ENCODE data around the gene ROBO1.
A peak's percentile ranks its signal among the peaks of the same experiment; 100 is the strongest.

ROBO1 gene

GRCh38 chr3:78659386-78659987, 1108.3 kb downstream of the ROBO1 start:
- no peak for DNase-seq

DNA sequence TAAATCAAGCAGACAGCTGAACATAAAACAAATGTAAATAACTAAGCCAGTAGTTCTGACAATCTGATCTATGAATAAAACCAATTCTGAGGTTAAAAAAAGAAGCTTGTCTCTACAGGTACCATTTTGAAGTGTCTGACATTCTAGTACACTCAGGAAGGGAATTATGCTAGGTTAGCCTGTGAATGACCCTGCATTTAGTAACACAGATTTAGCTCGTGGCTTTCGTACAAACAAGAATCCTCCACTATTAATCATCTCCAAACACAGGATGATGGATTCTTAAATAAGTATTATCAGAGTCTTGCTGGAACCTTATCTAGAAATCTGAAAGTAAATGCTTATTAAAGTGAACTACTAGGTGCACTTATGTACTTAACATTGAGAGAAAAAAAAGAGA, 1120.1 kb downstream of the ROBO1 start:
- DNase-seq, result peak; percentile 42

GRCh38 chr3:78645628-78646310, 1122.0 kb downstream of the ROBO1 start:
- peak; percentile 41 for DNase-seq

- DNase-seq, result no peak
Observed at GRCh38 chr3:78644847-78645246, 1123.0 kb downstream of the ROBO1 start.

- DNase-seq, result no peak
Observed at GRCh38 chr3:78642226-78643035, 1125.4 kb downstream of the ROBO1 start.

GRCh38 chr3:78641703-78642102, 1126.1 kb downstream of the ROBO1 start:
- no peak for DNase-seq

GRCh38 chr3:78634316-78634715, 1133.5 kb downstream of the ROBO1 start:
- no peak for DNase-seq

DNA sequence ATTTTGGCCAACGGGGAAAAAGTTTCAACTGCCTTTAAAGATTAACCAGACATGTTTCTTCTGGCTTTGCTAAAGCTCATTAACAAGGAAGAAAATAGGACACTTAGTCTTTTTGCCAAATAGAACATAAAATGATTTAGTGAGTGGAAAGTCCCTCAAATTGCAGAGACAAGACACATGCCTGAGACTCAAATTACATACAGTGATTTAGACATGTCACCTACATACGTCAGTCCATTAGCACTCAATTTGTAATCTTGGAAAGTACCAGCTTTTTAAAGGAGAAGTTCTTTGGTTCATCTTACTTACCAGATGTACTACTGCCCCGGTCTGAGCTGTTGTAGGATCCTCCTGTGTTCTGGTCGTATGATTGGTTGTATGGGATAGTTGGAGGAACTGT, 1134.2 kb downstream of the ROBO1 start:
- DNase-seq, result no peak

- no peak for DNase-seq
Observed at GRCh38 chr3:78632925-78633553, 1134.8 kb downstream of the ROBO1 start.

- no peak for DNase-seq
Observed at GRCh38 chr3:78629544-78629943, 1138.3 kb downstream of the ROBO1 start.

- no peak for DNase-seq
Observed at GRCh38 chr3:78621061-78621716, 1146.6 kb downstream of the ROBO1 start.

DNA sequence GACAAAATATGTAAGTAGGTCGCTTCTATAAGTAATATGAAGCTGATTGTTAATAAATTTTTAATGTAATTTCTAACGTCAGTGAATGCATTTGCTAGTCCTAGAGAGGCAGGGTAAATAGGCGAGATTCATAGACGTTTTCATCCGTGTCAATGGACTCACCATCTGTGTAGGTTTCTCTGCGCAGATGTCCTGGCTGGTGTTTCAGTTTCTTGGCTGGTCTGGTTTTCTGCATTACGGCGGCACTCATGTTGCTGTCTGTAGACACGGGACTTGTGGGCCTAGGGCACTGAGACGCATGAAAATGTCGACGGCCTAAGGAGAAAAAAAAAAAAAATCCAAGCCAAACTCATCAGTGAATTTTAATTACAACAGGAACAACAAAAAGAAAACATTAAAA, 1153.3 kb downstream of the ROBO1 start:
- DNase-seq, result no peak

- peak; percentile 21 for DNase-seq
Observed at GRCh38 chr3:78613421-78613879, 1154.3 kb downstream of the ROBO1 start.

DNA sequence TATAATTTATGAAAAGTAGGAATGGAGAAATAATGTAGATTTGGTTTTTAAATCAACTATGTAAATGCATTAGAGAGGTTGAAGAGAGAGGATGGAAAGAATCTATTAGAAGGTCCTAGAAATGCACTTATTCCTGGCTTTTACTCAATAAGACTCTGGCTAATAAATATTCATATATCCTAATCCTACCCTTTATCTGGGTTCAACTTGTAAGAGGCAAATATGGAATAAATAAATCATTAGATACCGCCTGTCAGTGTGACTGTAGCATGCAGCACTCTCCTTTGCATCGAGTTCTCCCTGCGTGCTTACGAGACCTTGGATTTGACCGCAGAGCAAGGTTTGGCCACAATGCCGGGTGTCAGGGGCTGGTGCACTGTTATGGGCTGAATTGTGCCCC, 1156.5 kb downstream of the ROBO1 start:
- no peak for DNase-seq

DNA sequence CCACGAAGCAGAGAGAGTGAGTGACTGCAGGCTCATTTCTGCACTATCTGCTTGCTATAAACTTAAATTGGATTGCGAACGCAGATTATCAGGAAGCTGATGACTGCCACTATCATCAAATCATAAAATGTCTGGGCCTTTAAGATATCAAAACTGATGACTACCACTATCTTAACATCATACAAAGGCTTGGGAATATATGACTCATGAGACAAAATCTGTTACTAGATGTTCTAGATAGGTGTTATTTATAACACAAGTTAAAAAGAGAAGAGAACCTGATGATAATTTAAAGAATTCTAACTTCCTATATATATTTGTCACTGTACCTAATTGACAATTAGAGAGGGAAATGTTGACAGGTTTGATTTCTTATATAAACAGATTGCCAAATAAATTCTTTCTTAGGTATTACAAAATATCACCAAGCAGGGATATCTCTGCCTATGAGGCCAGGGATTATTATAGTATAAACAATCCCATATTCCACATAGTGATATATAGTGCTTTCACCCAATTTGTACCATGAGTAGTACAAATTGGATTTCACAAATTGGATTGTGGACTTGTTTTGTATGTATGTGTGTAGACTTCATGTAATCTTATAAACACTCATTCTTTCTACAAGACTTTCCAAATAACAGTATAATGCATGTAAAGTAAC, 1157.2 kb downstream of the ROBO1 start:
- DNase-seq, result no peak

GRCh38 chr3:78606756-78607155, 1161.0 kb downstream of the ROBO1 start:
- DNase-seq, result no peak

DNA sequence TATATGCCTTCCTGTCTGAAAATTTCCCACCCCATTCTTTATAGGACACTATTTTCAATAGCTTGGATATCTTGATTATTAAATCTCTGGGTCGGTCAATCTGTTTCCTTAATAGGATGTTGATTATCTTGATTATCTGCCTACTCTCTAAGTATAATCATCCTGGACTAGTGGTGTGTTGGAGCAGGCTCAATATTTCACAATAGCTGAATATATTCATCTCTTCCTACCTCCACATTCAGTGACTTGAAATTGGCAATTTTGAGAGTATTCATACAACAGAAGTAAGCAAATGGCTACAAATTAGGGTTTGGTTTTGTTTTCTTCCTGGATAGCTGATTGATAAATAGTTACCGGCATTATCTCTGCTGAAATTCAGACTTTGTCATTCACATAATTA, 1162.6 kb downstream of the ROBO1 start:
- no peak for DNase-seq

GRCh38 chr3:78604341-78604740, 1163.5 kb downstream of the ROBO1 start:
- DNase-seq, result no peak

DNA sequence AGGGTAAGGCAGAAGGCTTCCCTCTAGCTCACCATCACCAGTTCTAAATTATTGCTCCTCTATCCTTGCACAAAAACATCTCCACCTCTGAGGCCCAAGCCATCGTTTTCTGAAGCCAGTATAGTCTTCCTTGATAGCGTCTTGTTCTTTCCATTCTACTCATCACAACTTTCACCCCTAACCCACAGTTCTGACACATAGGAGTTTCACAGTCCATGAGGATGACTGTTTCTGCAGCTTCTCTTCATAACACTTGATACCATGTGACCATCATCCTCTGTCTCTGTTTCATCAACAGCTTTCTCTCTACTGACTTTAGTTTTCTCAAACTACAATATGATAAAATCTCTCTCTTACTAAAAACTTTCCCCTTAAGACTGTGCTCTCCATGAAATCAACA, 1166.5 kb downstream of the ROBO1 start:
- no peak for DNase-seq

DNA sequence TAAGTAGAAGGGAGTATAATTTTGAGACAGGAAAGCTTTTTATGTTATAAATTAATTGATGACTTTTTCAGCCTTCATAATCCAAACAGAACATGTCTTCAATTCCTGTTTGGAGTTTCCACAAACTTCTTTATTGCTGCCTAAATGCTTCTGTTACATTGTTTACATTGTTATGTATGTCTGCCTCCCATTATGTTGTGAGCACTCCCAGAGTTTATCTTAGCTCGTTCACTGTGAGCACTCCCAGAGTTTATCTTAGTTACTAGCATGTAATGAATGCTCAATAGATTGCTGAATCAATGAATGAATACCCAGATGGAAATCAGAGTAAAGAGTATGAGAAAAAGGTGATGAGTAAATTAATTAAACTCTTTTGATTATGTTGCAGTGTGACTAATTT, 1178.0 kb downstream of the ROBO1 start:
- DNase-seq, result no peak

- DNase-seq, result no peak
Observed at GRCh38 chr3:78588906-78589621, 1178.7 kb downstream of the ROBO1 start.

DNA sequence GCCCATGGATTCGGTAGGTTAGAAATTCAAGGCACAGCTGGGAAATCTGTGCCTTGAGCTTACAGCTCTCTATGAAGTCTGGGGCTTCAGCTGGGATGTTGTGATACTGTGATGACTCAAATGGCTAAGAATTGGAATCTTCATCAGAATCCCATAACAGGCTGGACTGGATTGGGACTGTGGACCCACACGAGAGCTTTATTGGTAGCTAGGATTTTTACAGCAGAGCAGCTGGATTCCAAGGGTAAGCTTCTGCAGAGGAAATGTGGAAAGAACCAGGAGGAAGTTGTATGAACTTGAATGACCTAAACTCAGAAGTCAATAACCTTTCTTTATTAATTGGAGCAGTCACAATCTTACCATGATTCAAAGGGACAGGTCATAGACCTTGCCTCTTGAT, 1187.1 kb downstream of the ROBO1 start:
- DNase-seq, result no peak

All from NCI-H1417 treated with DMSO at 0.1 percent for 48 hours (cell line).